CD4-positive, alpha-beta memory T cell (primary cell): Measurements from ENCODE around the gene NRGN. TPM values are rescaled to one million over a fixed set of nuclear protein-coding genes. Genes with fewer than 3 reads are reported as not detected.

Source experiments
- CTCF ChIA-PET: fragments of 350-600 bp; sonication (Branson Sonifier 250); formaldehyde crosslinking; loops from one replicate; lab custom pipeline; 2021; ENCODE audit warnings: inconsistent platforms; ENCODE audit not compliant: partially characterized antibody; lab: Charles Lee
- POLR2A ChIA-PET: fragments of 350-600 bp; sonication (Branson Sonifier 250); formaldehyde crosslinking; loops from one replicate; lab custom pipeline; 2021; ENCODE audit not compliant: partially characterized antibody; lab: Charles Lee
- DNase-seq, 5 donors: peaks; one replicate each; pipeline versions ENCODE4 v3.0.0 to v3.0.0-alpha.2; 2020 to 2022; ENCODE audit warnings: mixed read lengths in 1 of 5
- H3K27ac ChIP-seq: one replicate; pipeline ENCODE4 v1.7.0; 2013; ENCODE audit warnings: low read depth, low read length
- H3K27me3 ChIP-seq: 2 replicates; pipeline ENCODE4 v1.7.0; 2013; ENCODE audit warnings: mild to moderate bottlenecking, low read length, moderate library complexity; ENCODE audit not compliant: insufficient read depth
- H3K36me3 ChIP-seq: 2 replicates; pipeline ENCODE4 v1.7.0; 2013; ENCODE audit warnings: mild to moderate bottlenecking, low read length, moderate library complexity; ENCODE audit not compliant: insufficient read depth
- H3K4me1 ChIP-seq: 2 replicates; pipeline ENCODE4 v1.7.0; 2013; ENCODE audit warnings: mild to moderate bottlenecking, low read length, moderate library complexity; ENCODE audit not compliant: insufficient read depth
- H3K4me3 ChIP-seq, 2 donors: one replicate each; pipeline ENCODE4 v1.7.0; 2013; ENCODE audit warnings: low read length in 2 of 2, mild to moderate bottlenecking in 1 of 2
- H3K9me3 ChIP-seq, 2 donors: one replicate each; pipeline ENCODE4 v1.7.0; 2013; ENCODE audit warnings: low read length in 2 of 2, control low read depth in 1 of 2; ENCODE audit not compliant: control insufficient read depth in 1 of 2
- H3K27ac Mint-ChIP-seq, 7 donors: one replicate each; pipeline ENCODE4 v1.8.0; 2020 to 2021; ENCODE audit warnings: mixed read lengths in 7 of 7, mild to moderate bottlenecking in 6 of 7, inconsistent platforms in 3 of 7, moderate library complexity in 3 of 7
- H3K27me3 Mint-ChIP-seq, 2 donors: one replicate each; pipeline ENCODE4 v1.8.0; 2020 to 2021; ENCODE audit warnings: mixed read lengths in 2 of 2
- H3K36me3 Mint-ChIP-seq, 2 donors: one replicate each; pipeline ENCODE4 v1.8.0; 2020 to 2021; ENCODE audit warnings: mixed read lengths in 2 of 2, inconsistent platforms in 1 of 2, mild to moderate bottlenecking in 1 of 2
- H3K4me1 Mint-ChIP-seq, 4 donors: one replicate each; pipeline ENCODE4 v1.8.0; 2020 to 2021; ENCODE audit warnings: mixed read lengths in 4 of 4, mild to moderate bottlenecking in 1 of 4
- H3K4me3 Mint-ChIP-seq, 8 donors: one replicate each; pipeline ENCODE4 v1.8.0; 2020 to 2021; ENCODE audit warnings: mixed read lengths in 8 of 8, mild to moderate bottlenecking in 7 of 8, moderate library complexity in 6 of 8, inconsistent platforms in 3 of 8
- H3K9me3 Mint-ChIP-seq, 8 donors: one replicate each; pipeline ENCODE4 v1.8.0; 2020 to 2021; ENCODE audit warnings: mixed read lengths in 8 of 8, mild to moderate bottlenecking in 5 of 8, inconsistent platforms in 3 of 8, moderate library complexity in 1 of 8
- intact Hi-C: fragments of 100-400 bp; cut with micrococcal nuclease; formaldehyde crosslinking; loops from one replicate; pipeline ENCODE4 v1.15.1; 2023
- polyA plus RNA-seq, 2 donors: library from polyadenylated mRNA; unstranded; fragments of 300-500 nt; fragmentation: Illumina TruSeq; gene quantifications; one replicate each; pipeline ENCODE4 v1.2.3, GENCODE V29; 2021
- total RNA-seq, 2 experiments: library from RNA; stranded (reverse); gene quantifications; one replicate each; pipeline ENCODE4 v1.2.3, GENCODE V29; 2021

Gene NRGN
- under 1 TPM in 1 of 2 experiments, not detected in 1; 0.67 TPM for total RNA-seq
- not detected for polyA plus RNA-seq

GRCh38 chr11:124739479-124740276 is at the start of gene NRGN:
Gene NRGN (plus strand): TSS chr11:124739942. CDS start chr11:124740085, 143 bp downstream.
- peak; percentile 73 to 81 (median 76) for DNase-seq
- peak within 1 kb of the TSS; percentile 83 to 94 (median 86) for H3K4me3 Mint-ChIP-seq
- POLR2A ChIA-PET, result interaction anchor here (0.8 to 2.4 kb wide), 3 partner anchors 19 to 67 kb away, joined by 4 to 9 read pairs (median 6); partner anchors contain the start of gene SIAE

GRCh38 chr11:124693142-124693541 is 46.6 kb upstream of the NRGN start:
- ChIA-PET POLR2A (no interaction called here), CTCF (interaction anchor here (0.9 kb wide), 1 partner anchor 16 kb away, joined by 3 read pairs; no protein-coding TSS in a partner anchor)
- H3K27ac Mint-ChIP-seq, result no peak overlapping the region

More at GRCh38 chr11:124739479-124740276, at the start of gene NRGN:
- Mint-ChIP-seq H3K27me3 (peaks cover 0 to 3% of the 10 kb centered on the region in 2 donors), H3K4me1 (peaks cover 3 to 20% (median 16%) of the 10 kb centered on the region in 4 donors), H3K9me3 (no peaks in the 10 kb centered on the region), H3K27ac (peak within 1 kb of the TSS; percentile 38 to 80 (median 62)), H3K36me3 (no peaks in the 10 kb centered on the region)
- Histone ChIP-seq H3K9me3 (no peaks in the 10 kb centered on the region), H3K27me3 (peaks cover 5% of the 10 kb centered on the region), H3K27ac (no peak within 1 kb of the TSS), H3K4me3 (peak within 1 kb of the TSS; percentile 39 to 60), H3K4me1 (peaks cover 17% of the 10 kb centered on the region), H3K36me3 (no peaks in the 10 kb centered on the region)
- intact Hi-C loops, result loop anchor here (1.0 kb wide), 2 partner anchors 24 to 66 kb away; partner anchors contain the start of genes SIAE and SPA17
- CTCF ChIA-PET, result interaction anchor here (1.0 to 17.0 kb wide), 4 partner anchors 26 to 70 kb away, joined by 3 to 239 read pairs (median 38); partner anchors contain the start of gene ESAM

GRCh38 chr11:124699547-124699946 is 40.2 kb upstream of the NRGN start:
- POLR2A ChIA-PET, result no interaction called here
- Mint-ChIP-seq H3K4me3 (no peak overlapping the region), H3K27ac (no peak overlapping the region), H3K36me3 (peaks cover 1 to 7% of the 10 kb centered on the region in 2 donors), H3K9me3 (peaks cover 0 to 9% (median 3%) of the 10 kb centered on the region in 8 donors), H3K27me3 (peaks cover 12 to 13% of the 10 kb centered on the region in 2 donors), H3K4me1 (no peaks in the 10 kb centered on the region)
- intact Hi-C loops, result no loop called here
- H3K27me3 ChIP-seq, result no peaks in the 10 kb centered on the region
- H3K9me3 ChIP-seq, result no peaks in the 10 kb centered on the region
- H3K27ac ChIP-seq, result no peak overlapping the region
- H3K4me1 ChIP-seq, result no peaks in the 10 kb centered on the region
- CTCF ChIA-PET, result no interaction called here
- H3K4me3 ChIP-seq, result no peak overlapping the region
- no peak for DNase-seq
- no peaks in the 10 kb centered on the region for H3K36me3 ChIP-seq

More at GRCh38 chr11:124693142-124693541, 46.6 kb upstream of the NRGN start:
- no peak for DNase-seq
- H3K9me3 Mint-ChIP-seq, result no peaks in the 10 kb centered on the region
- no peaks in the 10 kb centered on the region for H3K4me1 Mint-ChIP-seq
- Histone ChIP-seq H3K4me3 (no peak overlapping the region), H3K4me1 (no peaks in the 10 kb centered on the region), H3K9me3 (no peaks in the 10 kb centered on the region), H3K27me3 (no peaks in the 10 kb centered on the region), H3K36me3 (no peaks in the 10 kb centered on the region), H3K27ac (no peak overlapping the region)
- intact Hi-C loops, result no loop called here
- no peaks in the 10 kb centered on the region for H3K36me3 Mint-ChIP-seq
- peaks cover 0 to 2% of the 10 kb centered on the region in 2 donors for H3K27me3 Mint-ChIP-seq
- no peak overlapping the region for H3K4me3 Mint-ChIP-seq

- intact Hi-C loops, result no loop called here
- H3K27me3 ChIP-seq, result no peaks in the 10 kb centered on the region
- no peak overlapping the region for H3K27ac ChIP-seq
- DNase-seq, result no peak
- H3K4me3 ChIP-seq, result no peak overlapping the region
- no peaks in the 10 kb centered on the region for H3K9me3 ChIP-seq
- Mint-ChIP-seq H3K4me3 (no peak overlapping the region), H3K9me3 (peaks cover 0 to 9% (median 3%) of the 10 kb centered on the region in 8 donors), H3K36me3 (peaks cover 1 to 7% of the 10 kb centered on the region in 2 donors), H3K27ac (no peak overlapping the region), H3K27me3 (peaks cover 12 to 13% of the 10 kb centered on the region in 2 donors), H3K4me1 (no peaks in the 10 kb centered on the region)
- ChIA-PET CTCF (no interaction called here), POLR2A (no interaction called here)
- H3K36me3 ChIP-seq, result no peaks in the 10 kb centered on the region
- H3K4me1 ChIP-seq, result no peaks in the 10 kb centered on the region
These were observed 39.7 kb upstream of the NRGN start for GRCh38 chr11:124700028-124700427.

- no peaks in the 10 kb centered on the region for H3K9me3 ChIP-seq
- intact Hi-C loops, result no loop called here
- Mint-ChIP-seq H3K4me1 (no peaks in the 10 kb centered on the region), H3K4me3 (no peak overlapping the region), H3K9me3 (peaks cover 0 to 22% (median 10%) of the 10 kb centered on the region in 8 donors), H3K27ac (no peak overlapping the region), H3K36me3 (peaks cover 1 to 10% of the 10 kb centered on the region in 2 donors), H3K27me3 (peaks cover 10 to 12% of the 10 kb centered on the region in 2 donors)
- H3K36me3 ChIP-seq, result no peaks in the 10 kb centered on the region
- H3K4me1 ChIP-seq, result no peaks in the 10 kb centered on the region
- no peak for DNase-seq
- POLR2A ChIA-PET, result no interaction called here
- no peak overlapping the region for H3K4me3 ChIP-seq
- CTCF ChIA-PET, result no interaction called here
- no peaks in the 10 kb centered on the region for H3K27me3 ChIP-seq
- H3K27ac ChIP-seq, result no peak overlapping the region
These were observed 31.9 kb upstream of the NRGN start for GRCh38 chr11:124707829-124708228.

- Mint-ChIP-seq H3K4me3 (no peak overlapping the region), H3K9me3 (peaks cover 0 to 12% (median 6%) of the 10 kb centered on the region in 8 donors), H3K4me1 (peaks cover under 1 to 2% (median 1%) of the 10 kb centered on the region in 4 donors), H3K27me3 (peaks cover 7 to 28% of the 10 kb centered on the region in 2 donors), H3K36me3 (peaks cover 0 to 14% of the 10 kb centered on the region in 2 donors), H3K27ac (no peak overlapping the region)
- intact Hi-C loops, result no loop called here
- H3K27ac ChIP-seq, result no peak overlapping the region
- no peak for DNase-seq
- H3K27me3 ChIP-seq, result peaks cover 7% of the 10 kb centered on the region
- H3K4me3 ChIP-seq, result no peak overlapping the region
- H3K9me3 ChIP-seq, result no peaks in the 10 kb centered on the region
- POLR2A ChIA-PET, result no interaction called here
- no peaks in the 10 kb centered on the region for H3K36me3 ChIP-seq
- CTCF ChIA-PET, result no interaction called here
- H3K4me1 ChIP-seq, result peaks cover 2% of the 10 kb centered on the region
These were observed 27.4 kb upstream of the NRGN start for GRCh38 chr11:124712392-124712791.

GRCh38 chr11:124716591-124716990 is 23.2 kb upstream of the NRGN start:
- ChIA-PET CTCF (no interaction called here), POLR2A (no interaction called here)
- Mint-ChIP-seq H3K9me3 (peaks cover 0 to 1% (median 0%) of the 10 kb centered on the region in 8 donors), H3K36me3 (peaks cover 0 to 9% of the 10 kb centered on the region in 2 donors), H3K27me3 (peaks cover 16 to 35% of the 10 kb centered on the region in 2 donors), H3K27ac (no peak overlapping the region), H3K4me1 (peaks cover 8 to 14% (median 10%) of the 10 kb centered on the region in 4 donors), H3K4me3 (no peak overlapping the region)
- peaks cover 13% of the 10 kb centered on the region for H3K4me1 ChIP-seq
- no peaks in the 10 kb centered on the region for H3K36me3 ChIP-seq
- intact Hi-C loops, result no loop called here
- DNase-seq, result no peak
- H3K27ac ChIP-seq, result no peak overlapping the region
- H3K4me3 ChIP-seq, result no peak overlapping the region
- H3K27me3 ChIP-seq, result peaks cover 7% of the 10 kb centered on the region
- no peaks in the 10 kb centered on the region for H3K9me3 ChIP-seq
